GM21367 (cell line): ENCODE measurements around the gene TIMP4.

Experiments used
- ATAC-seq: cut with Tn5 transposase; IDR thresholded peaks from one replicate; pipeline ENCODE4 v1.9.1; 2021; ENCODE audit not compliant: unreplicated experiment

The TIMP4 gene

GRCh38 chr3:12107071-12107713 is 51.5 kb downstream of the TIMP4 start:
- ATAC-seq: no peak
